NCI-H187 treated with DMSO at 0.1 percent for 48 hours (cell line): ENCODE measurements around the gene MFSD12.

Experiments used
- DNase-seq: peaks from one replicate; lab custom pipeline; 2025; lab: John Stamatoyannopoulos, UW

The MFSD12 gene

DNA sequence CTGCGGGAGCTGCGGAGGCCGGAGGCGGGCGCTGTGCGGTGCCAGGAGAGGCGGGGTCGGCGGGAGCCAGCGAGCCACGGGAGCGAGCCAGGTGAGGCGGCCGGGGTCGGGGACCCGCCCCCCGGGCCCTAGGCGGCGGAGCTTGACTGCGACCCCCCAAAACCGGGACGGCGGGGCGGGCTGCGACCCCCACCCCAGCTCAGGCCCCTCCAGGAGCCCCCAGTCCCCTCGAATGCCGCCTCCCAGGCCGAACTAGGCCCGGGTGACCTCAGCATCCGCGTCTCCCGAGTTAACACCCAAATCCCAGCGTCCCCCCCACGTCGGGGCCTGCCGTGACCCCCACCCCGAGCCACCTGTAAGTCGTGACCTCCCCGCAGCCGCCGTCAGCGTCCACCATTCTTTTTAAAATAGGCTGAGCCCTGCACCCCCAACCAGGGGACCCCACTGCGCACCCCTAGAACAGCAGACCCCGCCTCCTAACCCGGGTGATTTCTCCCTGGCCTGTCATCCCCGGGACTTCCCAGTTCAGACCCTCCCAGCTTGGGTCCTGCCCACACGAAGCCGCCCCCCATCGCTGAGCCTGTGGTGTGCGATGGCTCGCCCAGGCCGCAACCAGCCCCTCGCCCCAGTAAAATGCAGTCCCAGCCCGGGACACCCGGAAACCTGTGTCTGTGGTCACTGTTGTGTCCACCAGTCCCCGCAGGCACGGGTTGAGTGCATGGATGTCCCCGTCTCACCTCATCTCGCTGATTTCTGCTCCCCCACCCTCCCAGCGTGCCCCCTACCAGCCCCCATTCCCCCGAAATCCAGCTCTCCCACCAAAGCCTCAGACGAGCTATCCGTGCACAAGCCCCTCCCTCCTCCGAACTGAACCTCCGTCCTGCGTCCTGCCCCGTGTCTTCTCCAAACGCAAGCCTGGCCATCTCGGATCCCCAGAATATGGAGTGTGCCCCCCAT, 50.7 kb downstream of the MFSD12 start:
- no peak for DNase-seq

DNA sequence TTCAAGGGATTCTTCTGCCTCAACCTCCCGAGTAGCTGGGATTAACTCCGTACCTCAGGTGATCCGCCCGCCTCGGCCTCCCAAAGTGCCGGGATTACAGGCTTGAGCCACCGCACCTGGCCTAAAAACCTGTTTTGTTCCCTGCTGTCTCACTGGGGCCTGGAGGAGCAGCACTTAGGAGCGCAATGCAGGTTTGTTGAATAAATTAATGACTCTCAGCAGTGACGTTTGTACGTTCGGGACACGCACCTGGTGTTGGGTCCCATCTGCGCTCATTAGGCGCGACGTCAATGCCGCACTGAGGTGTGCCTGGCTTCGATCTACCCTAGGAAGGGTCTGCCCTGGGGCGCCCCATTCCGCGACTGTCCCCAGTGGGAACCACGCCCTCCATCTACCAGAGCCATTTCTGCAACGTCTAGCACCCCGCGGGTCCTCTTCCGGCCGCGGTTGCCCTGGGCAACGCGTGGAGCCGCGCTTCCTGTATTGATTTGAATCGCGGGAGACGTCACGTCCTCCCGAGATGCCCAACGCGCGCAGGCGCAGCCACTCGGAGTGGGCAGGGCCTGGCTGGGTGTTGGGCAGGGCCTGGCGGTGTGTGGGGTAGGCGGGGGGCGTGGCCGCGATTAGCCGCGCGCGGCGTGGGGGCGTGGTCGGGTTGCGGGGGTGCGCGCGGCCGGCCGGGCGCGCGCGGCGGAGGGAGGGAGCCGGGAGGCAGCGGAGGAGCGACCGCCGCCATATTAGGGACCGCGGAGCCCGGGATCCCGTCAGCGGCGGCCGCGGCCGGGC, 51.6 kb downstream of the MFSD12 start, which contains the start of gene FZR1:
Gene FZR1 (plus strand): TSS at position 714 of the 786 bp plus-strand sequence. CDS start 16,679 bp downstream, outside the sequence.
- peak; percentile 92 for DNase-seq

DNA sequence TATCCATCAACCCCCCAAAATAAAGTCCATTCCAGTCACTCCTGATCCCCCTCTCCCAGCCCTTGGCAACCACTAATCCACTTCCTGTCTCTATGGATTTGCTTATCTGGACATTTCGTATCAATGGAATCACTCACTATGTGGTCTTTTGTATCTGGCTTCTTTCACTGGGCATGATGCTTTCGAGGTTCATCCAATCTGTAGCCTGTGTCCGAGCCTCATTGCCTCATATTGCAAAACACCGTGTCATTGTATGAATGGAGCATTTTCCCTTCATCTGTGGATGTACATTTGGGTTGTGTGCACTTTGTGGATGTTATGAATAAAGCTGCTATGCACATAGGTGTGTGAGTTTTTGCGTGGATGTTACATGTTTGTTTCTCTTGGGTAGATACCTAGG, 52.7 kb downstream of the MFSD12 start:
- no peak for DNase-seq

DNA sequence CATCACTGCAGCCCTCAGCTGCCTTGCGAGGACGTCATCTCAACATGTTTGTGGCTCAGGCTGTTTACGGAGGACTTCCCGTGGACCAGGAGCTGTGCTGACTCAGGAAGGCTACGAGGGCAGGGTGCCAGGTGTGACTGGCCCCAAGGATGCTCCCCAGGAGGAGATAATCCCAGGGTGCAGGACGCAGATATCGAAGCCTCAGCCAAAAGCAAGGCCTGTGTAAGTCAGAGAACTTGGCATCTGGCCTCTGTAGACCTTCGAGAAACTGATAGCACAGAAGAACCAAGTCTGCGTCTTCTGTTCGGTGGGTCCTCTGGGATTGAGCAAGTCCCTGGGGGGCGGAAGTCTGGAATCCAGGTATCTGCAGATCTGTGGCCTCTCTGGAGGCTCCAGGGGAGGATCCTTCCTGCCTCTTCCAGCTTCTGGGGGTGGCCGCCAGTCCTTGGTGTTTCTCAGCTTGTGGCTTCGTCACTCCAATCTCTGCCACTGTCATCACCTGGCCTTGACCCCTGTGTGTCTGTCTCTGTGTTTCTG, 54.3 kb downstream of the MFSD12 start:
- DNase-seq, result no peak

DNA sequence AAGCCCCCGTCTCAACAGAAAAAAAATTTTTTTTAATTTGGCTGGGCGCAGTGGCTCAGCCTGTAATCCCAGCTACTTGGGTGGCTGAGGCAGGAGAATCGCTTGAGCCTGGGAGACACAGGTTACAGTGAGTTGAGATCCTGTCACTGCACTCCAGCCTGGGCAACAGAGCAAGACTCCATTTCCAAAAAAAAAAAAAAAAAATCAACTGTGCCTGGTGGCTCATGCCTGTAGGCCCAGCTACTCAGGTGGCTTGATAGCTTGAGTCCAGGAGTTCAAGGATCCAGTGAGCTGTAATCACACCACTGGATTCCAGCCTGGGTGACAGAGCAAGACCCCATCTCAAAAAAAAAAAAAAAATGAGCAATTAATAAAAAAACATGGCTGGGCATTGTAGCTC, 55.6 kb downstream of the MFSD12 start:
- no peak for DNase-seq

DNA sequence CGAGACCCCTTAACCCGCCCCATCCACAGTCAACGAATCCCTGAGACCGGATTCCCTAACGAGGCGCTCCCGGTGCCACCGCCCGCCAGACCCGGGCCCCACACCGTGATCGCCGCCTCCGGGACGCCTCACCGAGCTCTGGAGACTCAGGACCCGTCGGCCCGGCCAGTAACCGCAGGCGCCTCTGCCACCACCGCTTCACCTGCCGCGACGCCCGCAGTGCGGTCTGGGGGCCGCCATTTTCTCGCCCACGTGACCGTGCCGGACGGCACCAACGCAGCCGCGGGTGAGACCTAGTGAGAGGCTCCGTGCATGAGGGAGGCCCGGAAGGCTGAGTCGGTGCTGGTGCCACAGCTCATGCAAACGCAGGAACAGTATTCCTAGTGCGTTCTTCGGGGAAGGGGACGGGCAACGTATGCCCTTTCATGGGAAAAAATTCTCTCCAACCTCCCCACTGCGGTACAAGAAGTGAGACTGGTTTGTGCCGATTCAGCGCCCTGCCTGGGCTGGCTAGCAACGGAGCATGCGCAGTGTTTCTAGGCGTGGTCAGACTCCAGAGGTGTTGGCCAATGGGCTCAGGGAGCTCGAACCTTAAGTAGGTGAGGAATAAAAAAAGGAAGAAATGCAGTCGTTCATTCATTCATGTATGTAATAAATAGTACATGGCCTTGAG, 56.8 kb downstream of the MFSD12 start, which contains the start of gene DOHH:
Gene DOHH (minus strand): TSS at position 246 of the 673 bp plus-strand sequence. CDS start 3,860 bp downstream, outside the sequence.
- peak; percentile 97 for DNase-seq

DNA sequence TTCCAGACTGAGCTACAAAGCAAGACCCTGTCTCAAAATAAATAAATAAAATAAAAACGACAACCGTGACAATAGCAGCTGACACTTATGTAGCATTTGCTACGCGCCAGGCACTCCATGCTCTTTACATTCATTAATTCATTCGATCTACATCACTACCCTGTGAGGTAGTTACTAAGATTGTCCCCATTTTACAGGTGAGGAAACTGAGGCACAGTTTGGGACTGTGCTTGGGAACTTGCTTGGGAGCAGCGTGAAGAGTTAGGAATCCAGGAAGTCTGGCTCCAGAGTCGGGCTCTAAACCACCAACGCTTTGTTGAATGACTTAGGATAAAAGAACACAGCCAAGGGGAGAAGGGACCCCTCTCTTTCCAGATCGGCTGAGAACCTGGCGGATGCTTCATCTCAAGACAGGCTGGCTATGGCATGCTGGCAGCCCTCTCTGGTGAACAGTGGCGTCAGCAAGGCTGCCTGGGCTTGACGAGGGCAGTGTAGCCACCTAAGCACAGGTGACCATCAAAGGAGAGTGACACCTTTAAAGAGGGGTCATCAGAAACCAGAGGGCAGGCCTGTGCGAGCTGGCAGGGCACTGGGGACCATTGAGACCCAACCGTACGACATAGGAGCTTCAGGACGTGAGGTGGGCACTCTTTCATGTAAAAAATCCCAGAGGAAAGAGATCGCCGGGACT, 57.5 kb downstream of the MFSD12 start:
- DNase-seq, result no peak

DNA sequence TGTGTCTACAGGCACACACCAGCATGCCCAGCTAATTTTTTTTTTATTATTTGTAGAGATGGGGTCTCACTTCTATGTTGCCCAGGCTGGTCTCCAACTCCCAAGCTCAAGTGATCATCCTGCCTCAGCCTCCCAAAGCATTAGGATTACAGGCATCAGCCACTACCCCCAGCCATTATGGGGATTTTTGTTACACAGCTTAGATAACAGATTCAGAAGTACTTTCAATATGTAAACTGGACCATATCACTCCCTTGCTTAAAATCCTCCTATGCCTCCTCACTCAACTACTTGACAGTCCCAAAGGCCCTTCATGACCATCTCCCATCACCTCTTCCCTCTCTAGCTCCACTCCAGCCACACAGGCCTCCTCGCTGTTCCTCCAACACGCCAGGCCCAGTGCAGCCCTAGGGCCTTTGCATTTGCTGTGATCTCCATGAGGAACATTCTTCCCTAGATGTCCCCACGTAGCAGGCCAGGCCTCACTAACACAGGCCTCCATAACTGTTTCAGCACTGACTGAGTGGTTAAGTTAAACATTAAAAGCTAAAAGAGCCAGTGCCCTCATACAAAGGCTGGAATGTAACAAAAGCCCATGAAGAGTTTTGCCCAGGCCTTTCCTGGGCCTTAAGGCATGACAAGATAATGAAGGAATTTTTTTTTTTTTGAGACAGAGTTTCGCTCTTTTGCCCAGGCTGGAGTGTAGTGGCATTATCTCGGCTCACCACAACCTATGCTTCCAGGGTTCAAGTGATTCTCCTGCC, 59.4 kb downstream of the MFSD12 start:
- DNase-seq, result no peak

DNA sequence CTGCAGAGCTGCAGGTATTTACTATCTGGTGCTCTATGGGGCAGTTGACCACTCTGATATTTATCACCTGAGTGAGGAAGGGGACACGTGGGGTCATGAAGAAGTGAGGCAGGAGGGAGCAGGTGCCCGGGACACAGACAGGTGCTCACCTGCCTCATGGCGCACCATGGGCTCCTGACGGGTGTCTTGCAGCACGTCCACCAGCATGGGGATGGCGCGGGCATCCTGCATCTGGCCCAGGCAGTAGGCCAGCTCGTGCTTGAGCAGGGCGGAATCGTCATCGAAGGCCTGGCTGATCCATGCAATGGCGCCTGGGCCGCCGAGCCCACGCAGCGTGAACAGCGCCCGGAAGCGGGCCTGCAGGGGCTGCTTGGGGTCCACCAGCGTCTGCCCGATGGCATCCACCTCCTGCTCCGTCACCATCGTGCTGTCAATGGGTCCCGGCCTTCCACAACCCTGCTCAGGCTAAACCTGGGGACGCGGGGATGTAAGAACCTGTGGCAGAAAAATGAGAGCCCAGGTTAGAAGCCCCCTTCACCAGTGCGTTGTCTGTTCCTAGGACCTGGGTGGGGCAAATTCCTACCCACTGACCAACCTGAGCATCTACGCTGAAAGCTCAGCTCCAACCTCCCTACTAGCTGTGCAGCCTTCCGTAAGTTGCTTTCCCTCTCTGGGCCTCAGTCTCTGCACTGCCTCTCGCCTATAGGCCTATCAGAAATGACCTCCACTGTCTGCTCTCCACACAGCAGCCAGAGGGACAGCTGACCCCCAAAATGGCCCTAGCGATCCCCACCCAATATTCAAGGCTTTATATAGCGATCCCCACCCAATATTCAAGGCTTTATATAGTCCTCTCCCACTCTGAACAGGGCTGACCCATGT, 60.8 kb downstream of the MFSD12 start:
- DNase-seq, result no peak

DNA sequence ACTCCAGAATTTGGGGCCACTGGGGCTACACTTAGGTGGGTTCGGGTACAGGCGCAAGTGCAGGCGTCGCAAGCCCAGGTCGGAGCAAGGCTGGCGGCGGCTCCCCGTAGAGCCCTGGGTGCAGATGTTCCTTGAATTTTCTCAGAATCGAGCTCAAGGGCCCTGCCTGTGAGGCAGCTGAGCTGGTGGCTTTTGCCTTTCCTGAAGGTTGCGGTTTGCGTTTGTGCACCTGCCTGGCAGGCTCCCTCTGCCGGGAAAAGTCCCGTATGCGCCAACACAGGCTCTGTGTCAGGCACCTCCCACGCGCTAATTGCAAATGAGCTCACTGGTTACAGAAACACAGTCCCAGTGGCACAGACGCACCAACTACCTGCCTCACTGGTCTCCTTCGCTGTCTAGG, 62.8 kb downstream of the MFSD12 start:
- no peak for DNase-seq
